A204.1 (cell line): ENCODE data around the gene TBC1D1.
"Not testable (repeated sequence)": the region's sequence is repeated elsewhere in the genome, so short reads cannot be mapped to it uniquely, and the experiment has no call there.

ENCODE experiments used
- FAIRE-seq: peaks from 2 replicates; lab custom pipeline; 2012; peaks lifted over from hg19 to GRCh38; lab: Jason Lieb, UNC

Gene TBC1D1

DNA sequence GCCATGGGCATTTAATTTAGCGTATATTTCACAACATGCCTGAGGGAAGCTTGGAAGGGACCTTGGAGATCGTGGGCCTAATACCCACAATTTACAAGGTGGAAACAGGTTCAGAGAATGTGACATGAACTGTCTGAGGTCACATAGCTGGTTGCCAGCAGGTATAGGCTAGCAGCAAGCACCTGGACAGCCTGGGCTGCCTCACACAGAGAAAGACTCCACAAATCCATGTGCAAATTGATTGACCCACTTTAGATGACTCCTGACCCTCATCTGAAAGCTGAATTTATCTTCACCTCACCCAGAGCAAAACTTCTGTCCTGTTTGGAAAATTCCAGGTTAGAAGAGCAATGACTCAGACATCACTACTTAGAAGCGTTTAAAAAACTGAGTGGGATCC is 75.2 kb downstream of the TBC1D1 start:
- no peak for FAIRE-seq

DNA sequence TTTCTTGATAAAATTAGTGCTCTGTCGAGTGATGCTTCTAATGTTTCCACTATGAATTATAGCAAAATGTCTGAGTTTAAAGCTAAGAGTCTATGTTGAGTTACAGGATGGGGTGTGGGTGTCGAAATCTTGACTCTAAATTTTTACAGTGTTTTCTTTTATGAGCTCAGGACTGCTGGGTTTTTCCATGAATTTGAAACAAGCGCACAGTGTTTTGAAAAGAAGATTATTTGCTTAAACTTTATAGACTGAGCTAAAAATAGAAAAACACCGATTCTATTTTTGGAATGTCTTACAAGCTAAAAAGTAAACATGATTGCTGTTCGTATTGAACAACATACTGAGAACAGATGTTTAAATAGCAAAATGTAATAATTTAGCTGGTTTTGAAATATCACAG is 76.9 kb downstream of the TBC1D1 start:
- no peak for FAIRE-seq

DNA sequence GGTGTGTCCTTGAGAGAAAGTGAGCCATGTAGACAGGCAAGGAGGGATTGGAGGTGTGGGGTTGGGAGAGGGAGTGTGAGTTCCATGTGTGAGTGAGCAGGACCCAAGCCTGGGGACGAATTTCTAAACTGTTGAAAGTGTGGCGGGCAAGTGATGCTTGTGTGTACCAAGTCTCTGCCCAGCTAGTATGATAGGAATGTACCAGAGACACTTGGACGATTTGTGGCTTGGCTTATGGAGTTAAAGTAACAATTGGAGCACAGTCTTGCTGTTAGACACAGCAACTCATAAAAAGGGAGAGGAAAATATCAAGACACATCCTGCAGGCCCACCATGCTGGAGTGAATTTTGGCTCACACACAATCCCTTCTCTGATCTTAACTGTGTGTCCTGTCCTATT is 77.9 kb downstream of the TBC1D1 start:
- no peak for FAIRE-seq

DNA sequence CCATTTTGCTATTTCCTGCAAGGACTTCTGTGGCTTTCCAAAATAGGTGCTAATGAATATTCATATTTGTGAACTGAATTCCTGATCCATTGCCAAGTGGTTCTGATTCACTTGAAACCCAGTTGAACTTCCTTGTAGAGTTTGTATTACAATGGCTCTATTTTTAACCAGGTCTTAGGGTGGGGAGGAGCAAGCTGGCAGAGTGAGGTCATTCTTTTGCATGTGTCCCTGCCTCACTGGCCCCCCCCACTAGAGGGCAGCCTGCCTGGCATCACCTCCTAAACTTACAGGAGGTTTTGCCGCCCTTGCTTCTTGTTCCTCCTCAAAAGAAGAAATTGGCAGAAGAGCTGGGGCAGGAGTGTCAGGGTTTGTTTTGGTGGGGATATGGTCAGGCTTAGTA is 79.8 kb downstream of the TBC1D1 start:
- no peak for FAIRE-seq

DNA sequence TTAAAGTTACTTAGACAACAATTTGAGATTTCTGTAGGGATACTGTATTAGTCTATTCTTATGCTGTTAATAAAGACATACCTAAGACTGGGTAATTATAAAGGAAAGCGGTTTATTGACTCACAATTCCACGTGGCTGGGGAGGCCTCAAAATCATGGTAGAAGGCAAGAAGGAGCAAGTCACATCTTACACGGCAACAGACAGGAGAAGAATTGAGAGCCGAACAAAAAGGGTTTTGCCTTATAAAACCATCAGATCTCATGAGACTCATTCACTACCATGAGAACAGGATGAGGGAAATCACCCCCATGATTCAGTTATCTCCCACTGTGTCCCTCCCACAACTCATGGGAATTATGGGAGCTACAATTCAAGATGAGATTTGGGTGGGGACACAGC is 80.3 kb downstream of the TBC1D1 start:
- FAIRE-seq = no peak

DNA sequence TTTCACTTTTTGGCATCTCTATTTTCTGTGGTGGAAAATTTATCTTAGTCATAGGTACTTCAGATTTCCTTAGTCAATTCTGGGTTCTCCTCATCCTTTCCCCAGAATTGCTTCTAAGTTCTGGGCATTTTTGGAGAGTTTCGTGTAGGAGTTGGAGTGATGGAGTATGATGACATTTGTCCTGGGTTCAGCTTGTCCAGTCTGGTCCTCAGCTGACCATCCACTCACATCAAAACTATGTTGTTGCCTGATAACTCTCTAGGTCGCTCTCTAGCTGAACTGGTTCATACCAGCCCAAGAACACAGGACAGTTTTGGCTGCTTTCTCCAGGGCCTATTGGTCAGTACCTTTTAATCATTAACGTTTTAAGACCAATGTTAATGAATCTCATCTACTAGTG is 82.6 kb downstream of the TBC1D1 start:
- no peak for FAIRE-seq

DNA sequence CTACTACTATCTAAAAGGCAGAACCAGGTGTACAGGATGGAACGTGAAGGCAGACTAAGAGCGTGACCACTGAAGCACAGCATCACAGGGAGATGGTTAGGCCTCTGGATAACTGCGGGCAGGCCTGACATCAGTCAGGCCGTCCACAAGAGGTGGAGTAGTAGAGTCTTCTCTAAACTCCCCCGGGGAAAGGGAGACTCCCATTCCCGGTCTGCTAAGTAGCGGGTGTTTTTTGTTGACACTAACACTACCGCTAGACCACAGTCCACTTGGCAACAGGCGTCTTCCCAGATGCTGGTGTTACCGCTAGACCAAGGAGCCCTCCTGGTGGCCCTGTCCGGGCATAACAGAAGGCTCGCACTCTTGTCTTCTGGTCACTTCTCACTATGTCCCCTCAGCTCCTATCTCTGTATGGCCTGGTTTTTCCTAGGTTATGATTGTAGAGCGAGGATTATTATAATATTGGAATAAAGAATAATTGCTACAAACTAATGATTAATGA is 84.5 kb downstream of the TBC1D1 start:
- not testable (repeated sequence) for FAIRE-seq

DNA sequence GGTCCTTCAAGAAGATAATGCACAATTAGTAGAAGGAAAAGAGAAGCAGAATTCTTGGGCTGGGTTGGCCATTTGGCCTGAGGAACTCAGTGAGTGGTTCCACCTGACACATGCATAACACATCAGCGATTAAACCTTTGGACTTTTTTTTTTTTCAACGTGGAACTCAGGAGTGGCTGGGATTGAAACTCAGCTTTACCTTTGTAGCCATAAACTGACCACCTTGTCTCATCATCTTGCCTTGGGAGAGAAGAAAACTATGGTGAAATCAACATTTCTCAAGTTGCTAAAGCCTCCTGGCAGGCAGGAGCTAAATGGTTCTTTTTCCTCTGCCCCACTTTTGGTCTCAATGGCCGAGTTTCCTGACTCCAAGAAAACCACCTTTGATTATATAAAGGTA is 85.6 kb downstream of the TBC1D1 start:
- FAIRE-seq = no peak

DNA sequence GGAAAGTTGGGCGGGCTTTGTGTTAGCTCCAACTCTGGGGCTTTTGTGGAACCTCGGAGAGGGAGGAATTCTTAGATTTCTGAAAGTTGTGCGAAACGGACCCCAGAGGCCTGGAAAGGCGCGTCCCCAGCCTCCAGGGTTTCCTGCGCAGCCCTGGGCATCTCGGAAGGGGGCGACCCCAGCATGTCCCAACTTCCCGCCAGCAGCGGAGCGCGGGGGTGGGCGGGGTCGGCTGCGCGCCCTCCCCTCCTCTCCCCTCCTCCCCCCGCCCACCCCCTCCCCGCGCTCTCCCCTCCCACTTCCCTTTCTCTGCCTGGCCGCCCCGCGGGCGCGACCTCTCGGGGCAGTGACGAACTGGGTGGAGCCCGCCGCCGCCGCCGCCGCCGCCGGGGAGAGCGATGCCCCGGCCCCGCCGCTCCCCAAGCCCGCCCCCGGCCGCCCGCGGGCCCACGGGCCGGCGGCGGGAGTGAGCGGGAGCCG is 86.1 kb downstream of the TBC1D1 start:
- no peak for FAIRE-seq

DNA sequence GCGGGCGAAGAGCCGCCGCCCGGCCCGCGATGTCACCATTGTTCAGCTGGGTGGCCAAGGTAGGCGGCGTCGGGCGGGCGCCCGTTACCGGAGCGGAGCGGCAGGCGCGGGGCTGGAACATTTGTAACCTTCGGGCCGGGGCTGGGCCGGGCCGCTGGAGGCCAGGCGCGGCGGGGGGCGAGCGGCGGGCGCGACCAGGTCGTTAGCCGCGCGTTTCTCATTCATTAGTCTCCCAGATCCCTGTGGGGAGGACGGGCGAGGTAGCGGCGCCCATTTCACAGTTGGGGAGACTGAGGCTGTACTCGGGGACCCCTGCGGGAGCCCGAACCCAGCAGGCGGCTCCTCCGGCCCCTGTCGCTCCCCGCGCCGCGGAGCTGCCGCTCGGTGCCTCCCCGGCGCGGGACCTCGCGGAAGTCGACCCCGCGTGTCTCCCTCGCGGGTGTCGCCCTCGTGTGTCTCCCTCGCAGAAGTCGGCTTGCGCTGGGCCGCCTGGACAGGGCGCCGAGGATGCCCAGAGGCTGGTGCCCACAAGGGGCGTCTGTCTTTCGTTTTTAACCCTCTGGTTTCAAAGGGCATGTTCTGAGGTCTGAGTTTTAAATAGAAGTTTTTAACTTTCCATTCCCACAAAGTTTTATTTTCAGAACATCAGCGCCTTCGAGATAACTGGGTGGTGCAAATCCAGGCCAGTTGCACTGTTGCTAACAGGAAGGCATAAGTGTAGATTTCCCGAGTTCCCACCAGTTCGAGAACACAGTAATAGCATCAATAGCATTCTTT is 86.8 kb downstream of the TBC1D1 start:
- FAIRE-seq = no peak

DNA sequence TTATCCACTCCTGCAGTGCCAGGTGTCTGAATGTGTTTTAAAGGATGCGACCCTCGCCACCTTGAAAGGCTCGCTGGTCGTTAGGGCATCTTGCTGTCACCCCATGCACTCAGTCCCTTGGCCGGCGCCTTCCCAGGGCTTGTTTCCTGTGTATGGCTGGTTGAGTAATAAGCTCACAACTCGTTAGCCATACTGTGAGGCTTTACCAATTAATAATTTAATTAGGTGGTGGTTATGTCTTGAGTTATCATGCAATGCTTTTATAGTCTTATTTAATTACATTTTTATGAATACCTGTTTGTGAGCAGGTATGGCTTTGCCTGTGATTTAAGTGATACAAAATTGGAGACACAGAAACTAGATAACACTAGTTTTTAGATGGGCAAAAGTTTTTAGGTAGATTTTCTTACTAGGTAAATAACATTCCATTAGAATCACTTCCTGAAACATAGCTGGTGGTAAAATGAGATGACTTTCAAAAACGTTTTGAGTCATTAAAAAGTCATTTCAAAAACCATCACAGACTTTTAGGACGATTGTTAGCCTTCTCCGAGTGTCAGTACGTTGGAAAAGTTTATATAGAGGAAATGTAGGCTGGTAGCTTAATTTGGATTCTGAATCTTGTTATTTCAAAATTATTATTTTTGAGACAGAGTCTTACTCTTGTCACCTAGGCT is 87.5 kb downstream of the TBC1D1 start:
- no peak for FAIRE-seq

DNA sequence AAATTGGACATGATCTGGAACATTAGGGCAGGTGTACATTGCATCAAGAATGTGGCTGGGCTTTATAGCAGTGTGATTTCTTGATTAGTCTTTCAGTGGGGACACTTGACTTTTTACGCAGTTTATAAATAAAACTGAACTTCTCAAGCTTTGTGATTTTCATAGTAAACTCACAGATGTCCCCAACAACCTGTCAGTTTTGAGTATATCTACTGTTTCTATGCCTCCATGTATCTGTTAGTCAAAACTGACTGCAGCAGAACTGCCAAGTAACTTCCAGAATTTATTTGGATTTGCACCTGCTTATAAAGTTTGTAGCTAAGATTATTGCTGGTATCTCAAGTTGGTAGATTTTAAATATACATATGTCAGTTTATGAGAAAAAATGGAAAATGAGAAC is 89.4 kb downstream of the TBC1D1 start:
- FAIRE-seq = no peak

DNA sequence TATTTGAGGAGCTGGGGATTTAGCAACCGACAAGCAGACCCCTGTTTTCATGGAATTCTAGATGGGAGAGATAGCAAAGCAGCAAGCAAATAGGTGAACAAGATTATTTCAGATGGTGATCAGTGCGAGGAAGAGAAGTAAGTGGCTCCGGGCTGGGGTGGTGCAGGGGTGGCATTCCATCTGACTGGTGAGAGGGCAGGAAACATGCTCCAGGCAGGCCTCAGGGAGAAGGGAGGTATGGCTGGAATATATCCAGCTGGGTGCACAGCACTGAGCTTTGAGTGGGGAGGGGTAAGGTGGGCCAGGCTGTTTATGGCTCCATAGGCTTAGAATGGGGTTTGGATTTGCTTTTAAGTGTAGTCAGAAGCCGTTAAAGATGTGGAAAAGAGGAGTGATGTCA is 90.5 kb downstream of the TBC1D1 start:
- no peak for FAIRE-seq

DNA sequence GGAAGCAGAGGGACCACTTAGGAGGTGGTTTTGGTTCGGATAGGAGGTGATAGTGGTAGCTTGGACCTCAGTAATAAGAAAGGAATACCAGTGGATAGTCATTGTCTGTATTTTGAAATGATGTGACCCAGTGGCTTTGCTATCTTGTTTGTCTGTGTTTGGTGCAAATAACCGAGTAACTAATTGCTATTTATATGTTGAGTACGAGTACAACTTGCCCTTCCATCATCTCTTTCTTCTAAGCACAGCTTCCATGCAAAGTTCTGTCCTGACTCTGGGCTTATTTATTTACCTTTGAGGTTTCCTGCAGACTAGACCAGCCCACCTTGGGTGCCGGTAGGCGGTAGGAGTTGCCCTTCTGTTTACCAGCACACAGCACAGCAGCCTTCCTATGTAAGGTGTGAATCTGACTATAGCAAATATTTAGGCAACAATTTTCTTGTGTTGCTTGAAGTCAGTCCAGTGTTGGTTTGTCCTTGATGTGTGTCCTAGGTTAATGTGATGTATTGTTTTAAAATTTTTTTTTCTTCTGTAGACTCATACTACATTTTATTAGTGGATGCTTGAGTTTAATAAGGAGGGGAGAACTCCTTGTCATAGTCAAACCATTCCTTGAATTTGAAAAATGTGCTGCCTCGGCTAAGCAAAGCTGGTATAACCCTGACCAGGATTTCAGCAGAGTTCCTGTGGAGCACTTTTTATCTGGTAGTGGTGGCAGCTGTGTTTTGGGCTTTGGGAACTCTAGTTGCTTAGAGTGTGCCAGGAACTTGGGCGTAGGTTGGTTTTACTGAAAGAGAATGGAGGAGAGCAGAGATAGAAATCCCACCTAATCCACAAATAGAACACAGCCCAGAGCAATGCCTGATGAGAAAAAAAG is 91.2 kb downstream of the TBC1D1 start:
- no peak for FAIRE-seq

DNA sequence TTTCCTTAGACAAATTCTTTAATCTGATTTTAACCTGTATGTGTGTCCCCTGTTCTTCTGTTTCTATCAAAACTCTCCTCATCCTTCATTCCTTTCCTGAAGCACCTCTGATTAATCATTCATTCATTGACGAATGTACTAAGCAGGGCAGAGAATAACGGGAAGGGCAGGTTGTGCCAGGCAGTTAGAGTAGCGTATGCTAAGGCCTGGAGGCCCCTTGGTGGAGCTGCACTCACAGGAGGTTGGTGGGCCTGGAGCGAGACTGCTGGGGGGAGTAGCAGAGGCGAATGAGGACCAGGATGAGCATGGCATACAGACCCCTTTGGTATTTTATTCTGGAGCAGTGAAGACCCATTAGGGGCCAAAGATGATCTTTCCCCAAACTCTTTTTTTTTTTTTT is 91.9 kb downstream of the TBC1D1 start:
- no peak for FAIRE-seq

DNA sequence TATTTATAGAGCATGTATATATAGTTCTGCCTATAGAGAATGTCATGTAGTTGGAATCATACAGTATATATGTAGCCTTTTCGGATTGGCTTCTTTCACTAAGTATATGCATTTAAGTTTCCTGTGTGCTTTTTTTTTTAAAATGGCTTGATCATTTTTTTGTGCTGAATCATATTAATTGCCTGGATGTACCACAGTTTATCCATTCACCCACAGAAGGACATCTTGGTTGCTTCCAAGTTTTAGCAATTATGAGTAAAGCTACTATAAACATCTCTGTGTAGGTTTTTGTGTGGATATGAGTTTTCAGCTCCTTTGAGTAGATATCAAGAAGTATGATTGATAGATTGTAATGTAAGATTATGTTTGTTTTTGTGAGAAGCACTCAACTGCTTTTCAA is 93.1 kb downstream of the TBC1D1 start:
- no peak for FAIRE-seq

DNA sequence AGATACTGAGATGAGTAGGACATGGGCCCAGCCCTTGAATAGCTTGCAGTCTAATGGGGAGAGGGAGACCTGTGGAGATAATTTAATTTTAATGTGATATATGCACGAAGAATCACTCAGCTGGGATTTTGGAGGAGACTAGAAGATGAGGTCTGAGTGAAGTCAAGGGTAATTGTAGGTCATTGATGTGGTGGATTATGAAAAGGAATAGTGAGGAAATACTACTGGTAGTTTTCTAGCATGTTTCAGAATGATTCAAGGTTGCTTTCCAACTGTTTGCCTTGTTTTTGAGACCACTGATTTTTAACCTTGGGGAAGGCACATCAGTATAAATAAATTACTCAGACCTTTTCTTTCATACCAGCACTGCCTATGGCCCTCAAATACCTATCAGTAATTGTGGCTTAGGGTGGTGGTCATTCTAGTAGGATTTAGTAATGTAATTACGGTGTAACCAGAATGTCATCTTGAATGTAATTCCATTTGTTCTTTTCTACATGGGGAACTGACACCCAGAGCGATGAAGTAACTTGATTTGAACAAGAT is 94.9 kb downstream of the TBC1D1 start:
- FAIRE-seq = no peak

DNA sequence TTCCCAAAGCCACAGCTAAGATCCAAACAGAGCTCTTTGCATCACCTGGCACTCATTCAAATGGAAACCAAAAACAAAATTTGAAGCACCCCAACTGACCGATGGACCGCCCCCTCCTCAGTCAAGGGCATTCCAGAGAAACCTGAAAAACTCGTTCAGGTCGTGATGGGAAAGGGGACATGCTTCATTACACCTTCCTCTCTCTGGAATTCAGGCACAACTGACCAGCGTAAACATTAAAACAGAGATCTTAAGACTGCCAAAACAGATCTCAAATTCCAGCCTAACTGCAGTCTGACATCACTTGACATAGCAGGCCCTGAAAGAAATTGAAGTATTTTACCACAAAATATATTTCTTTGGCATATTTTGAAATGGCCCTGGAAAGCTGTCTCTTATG is 97.8 kb downstream of the TBC1D1 start:
- FAIRE-seq = no peak

DNA sequence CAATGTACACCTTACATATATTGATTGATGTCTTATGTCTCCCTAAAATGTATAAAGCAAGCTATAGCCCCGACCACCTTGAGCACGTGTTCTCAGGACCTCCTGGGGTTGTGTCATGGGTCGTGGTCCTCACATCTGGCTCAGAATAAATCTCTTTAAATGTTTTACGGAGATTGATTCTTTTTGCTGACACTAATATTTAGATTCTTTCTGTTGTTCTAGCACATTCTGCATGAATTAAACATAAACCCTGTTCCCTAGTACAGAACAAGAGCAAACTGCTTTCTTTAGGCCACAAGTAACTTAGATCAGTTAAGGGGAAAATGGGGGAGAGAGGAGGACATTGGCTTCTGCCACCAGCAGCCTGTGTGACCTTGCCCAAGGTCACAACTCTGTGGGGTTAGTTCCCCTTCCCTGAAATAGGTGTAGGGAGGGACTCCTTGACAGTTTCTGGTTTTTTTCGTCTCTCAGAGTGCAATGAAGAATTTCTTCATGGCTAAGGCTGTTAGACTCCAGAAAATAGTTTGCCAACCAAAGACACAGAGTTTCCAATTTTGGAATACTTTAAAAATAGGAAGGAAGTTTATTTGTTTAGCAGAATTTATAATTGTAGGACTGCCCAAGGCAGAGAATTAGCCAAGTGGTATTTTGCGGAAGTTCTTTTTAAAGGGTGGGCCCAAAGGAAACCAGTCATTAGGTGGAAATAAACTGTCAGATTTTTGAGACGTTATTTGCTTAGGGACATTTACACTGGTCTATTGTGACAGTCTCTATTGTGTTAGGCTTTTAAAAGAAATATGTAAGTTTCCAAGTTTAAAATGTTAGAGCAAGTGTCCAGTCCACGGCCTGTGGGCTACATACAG is 98.7 kb downstream of the TBC1D1 start:
- FAIRE-seq = no peak

DNA sequence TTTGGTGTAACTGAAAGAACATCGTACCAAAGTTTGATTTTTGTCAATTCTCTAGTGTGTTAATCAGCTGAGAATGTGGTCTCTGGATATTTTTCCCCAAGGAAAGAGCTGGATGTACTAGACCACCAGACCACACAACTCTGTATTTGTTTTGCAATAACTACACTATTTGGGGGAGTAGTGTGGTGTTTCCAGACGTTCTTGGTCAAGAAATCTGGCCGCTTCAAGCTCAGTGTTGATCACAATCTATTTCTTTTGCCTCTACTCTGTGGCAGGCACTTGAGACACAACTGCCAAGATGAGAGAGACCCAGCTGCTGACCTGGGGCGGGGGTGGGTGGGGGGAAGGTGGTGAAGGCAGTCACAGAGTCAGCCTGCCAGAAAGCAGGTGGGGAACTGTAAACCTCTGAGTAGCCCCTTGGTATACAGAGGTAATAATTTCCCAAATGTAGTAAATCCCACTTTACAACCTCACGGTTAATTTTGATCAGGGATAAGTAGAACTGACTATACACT is 99.9 kb downstream of the TBC1D1 start:
- no peak for FAIRE-seq
